Activated T-helper 1 cell treated with anti-CD3 and anti-CD28 coated beads, Interleukin-12 subunit alpha, Interleukin-12 subunit beta, Interleukin-2, Interleukin-4 antibody, amounts not matched to agents 30 ng/mL and 10 ng/mL and 1 ng/mL, durations not matched to agents 14 hours and 24 hours and 36 hours (primary cell): Measurements from ENCODE around the gene NPIPB2. TPM values are rescaled to one million over a fixed set of nuclear protein-coding genes. Genes with fewer than 3 reads are reported as not detected.
"Not testable (repeated sequence)": the region's sequence is repeated elsewhere in the genome, so short reads cannot be mapped to it uniquely, and the experiment has no call there.

ENCODE experiments used
- DNase-seq: peaks from one replicate; pipeline ENCODE4 v3.0.0; 2021; ENCODE audit warnings: low spot score
- H3K27ac Mint-ChIP-seq: one replicate; pipeline ENCODE4 v1.8.0; 2021; ENCODE audit warnings: mild to moderate bottlenecking, mixed read lengths
- H3K27me3 Mint-ChIP-seq: one replicate; pipeline ENCODE4 v1.8.0; 2022; ENCODE audit warnings: mild to moderate bottlenecking, moderate library complexity, mixed read lengths; ENCODE audit not compliant: insufficient read depth
- H3K36me3 Mint-ChIP-seq: one replicate; pipeline ENCODE4 v1.8.0; 2021; ENCODE audit warnings: low read depth, mixed read lengths
- H3K4me1 Mint-ChIP-seq: one replicate; pipeline ENCODE4 v1.8.0; 2021; ENCODE audit warnings: low read depth, mixed read lengths
- H3K4me3 Mint-ChIP-seq: one replicate; pipeline ENCODE4 v1.8.0; 2021; ENCODE audit warnings: mild to moderate bottlenecking, moderate library complexity, mixed read lengths
- H3K9me3 Mint-ChIP-seq: one replicate; pipeline ENCODE4 v1.8.0; 2021; ENCODE audit warnings: mixed read lengths
- intact Hi-C: fragments of 100-400 bp; cut with micrococcal nuclease; formaldehyde crosslinking; loops from one replicate; pipeline ENCODE4 v1.15.1; 2024
- total RNA-seq: library from RNA; stranded (reverse); gene quantifications from 2 replicates; pipeline ENCODE4 v1.2.3, GENCODE V29; 2022

The NPIPB2 gene
- total RNA-seq, 1 donor from 2014 or later, result 18.8 TPM

- intact Hi-C loops, result no loop called here
Observed at GRCh38 chr16:11950388-11950787, 8.5 kb upstream of the NPIPB2 start.

GRCh38 chr16:11949527-11949926 lies 7.7 kb upstream of the NPIPB2 start:
- intact Hi-C loops, result no loop called here
- Mint-ChIP-seq H3K9me3 (no peaks in the 10 kb centered on the region), H3K27me3 (no peaks in the 10 kb centered on the region), H3K4me1 (no peaks in the 10 kb centered on the region), H3K27ac (no peak overlapping the region), H3K4me3 (no peak overlapping the region), H3K36me3 (no peaks in the 10 kb centered on the region)
- no peak for DNase-seq

More at GRCh38 chr16:11950388-11950787, 8.5 kb upstream of the NPIPB2 start:
- Mint-ChIP-seq H3K4me3 (no peak overlapping the region), H3K27ac (no peak overlapping the region), H3K27me3 (no peaks in the 10 kb centered on the region), H3K4me1 (no peaks in the 10 kb centered on the region), H3K36me3 (no peaks in the 10 kb centered on the region), H3K9me3 (no peaks in the 10 kb centered on the region)
- DNase-seq, result no peak

GRCh38 chr16:11948819-11949218 lies 7.0 kb upstream of the NPIPB2 start:
- DNase-seq, result no peak
- Mint-ChIP-seq H3K36me3 (no peaks in the 10 kb centered on the region), H3K27me3 (no peaks in the 10 kb centered on the region), H3K9me3 (no peaks in the 10 kb centered on the region), H3K27ac (no peak overlapping the region), H3K4me3 (no peak overlapping the region), H3K4me1 (no peaks in the 10 kb centered on the region)
- intact Hi-C loops, result no loop called here

GRCh38 chr16:11946433-11946832 lies 4.6 kb upstream of the NPIPB2 start:
- DNase-seq, result no peak
- H3K9me3 Mint-ChIP-seq, result no peaks in the 10 kb centered on the region
- H3K27me3 Mint-ChIP-seq, result no peaks in the 10 kb centered on the region
- no peaks in the 10 kb centered on the region for H3K4me1 Mint-ChIP-seq
- no peaks in the 10 kb centered on the region for H3K36me3 Mint-ChIP-seq
- H3K27ac Mint-ChIP-seq, result no peak overlapping the region
- intact Hi-C loops, result no loop called here
- H3K4me3 Mint-ChIP-seq, result no peak overlapping the region

- DNase-seq, H3K4me1 Mint-ChIP-seq, intact Hi-C loops, H3K9me3 Mint-ChIP-seq, H3K36me3 Mint-ChIP-seq, H3K4me3 Mint-ChIP-seq, H3K27ac Mint-ChIP-seq, H3K27me3 Mint-ChIP-seq: not testable (repeated sequence)
Observed at GRCh38 chr16:11927350-11927749, 14.5 kb downstream of the NPIPB2 start.

- H3K4me1 Mint-ChIP-seq, H3K27ac Mint-ChIP-seq, H3K4me3 Mint-ChIP-seq, H3K36me3 Mint-ChIP-seq, DNase-seq, intact Hi-C loops, H3K9me3 Mint-ChIP-seq, H3K27me3 Mint-ChIP-seq: not testable (repeated sequence)
Observed at GRCh38 chr16:11924046-11924445, 17.8 kb downstream of the NPIPB2 start.

GRCh38 chr16:11916524-11917285 lies 25.1 kb downstream of the NPIPB2 start:
- intact Hi-C loops, result loop anchor here (1.0 to 10.0 kb wide), 10 partner anchors 60 to 974 kb away; partner anchors contain the start of genes CPPED1, DEXI, RSL1D1 and SNX29

GRCh38 chr16:11915644-11916523 lies 26.0 kb downstream of the NPIPB2 start, which contains the start of gene GSPT1:
GSPT1 (minus strand) TSS chr16:11915956; CDS start chr16:11915720, 236 bp downstream.
- peak within 1 kb of the TSS; percentile 94 for H3K27ac Mint-ChIP-seq
- peaks cover 8% of the 10 kb centered on the region for H3K27me3 Mint-ChIP-seq

More at GRCh38 chr16:11916524-11917285, 25.1 kb downstream of the NPIPB2 start:
- H3K9me3 Mint-ChIP-seq, result no peaks in the 10 kb centered on the region
- H3K36me3 Mint-ChIP-seq, result peaks cover 15% of the 10 kb centered on the region
- H3K27ac Mint-ChIP-seq, result peak overlapping the region; percentile 89
- H3K27me3 Mint-ChIP-seq, result peaks cover 8% of the 10 kb centered on the region
- peaks cover 32% of the 10 kb centered on the region for H3K4me1 Mint-ChIP-seq
- DNase-seq, result no peak
- H3K4me3 Mint-ChIP-seq, result peak overlapping the region; percentile 89

GRCh38 chr16:11915114-11915643 lies 26.7 kb downstream of the NPIPB2 start:
- H3K4me1 Mint-ChIP-seq, result peaks cover 39% of the 10 kb centered on the region
- peak; percentile 38 for DNase-seq
- peaks cover 15% of the 10 kb centered on the region for H3K36me3 Mint-ChIP-seq
- peak overlapping the region; percentile 92 for H3K27ac Mint-ChIP-seq
- intact Hi-C loops, result loop anchor here (2.0 to 10.0 kb wide), 4 partner anchors 332 to 688 kb away; partner anchors contain the start of gene SOCS1
- peak overlapping the region; percentile 91 for H3K4me3 Mint-ChIP-seq
- H3K27me3 Mint-ChIP-seq, result peaks cover 8% of the 10 kb centered on the region
- no peaks in the 10 kb centered on the region for H3K9me3 Mint-ChIP-seq

More at GRCh38 chr16:11915644-11916523, 26.0 kb downstream of the NPIPB2 start, which contains the start of gene GSPT1:
- DNase-seq, result peak; percentile 99
- H3K4me1 Mint-ChIP-seq, result peaks cover 32% of the 10 kb centered on the region
- H3K9me3 Mint-ChIP-seq, result no peaks in the 10 kb centered on the region
- intact Hi-C loops, result loop anchor here (1.0 to 10.0 kb wide), 11 partner anchors 60 to 974 kb away; partner anchors contain the start of genes CPPED1, DEXI, RSL1D1 and SNX29
- peak within 1 kb of the TSS; percentile 91 for H3K4me3 Mint-ChIP-seq
- H3K36me3 Mint-ChIP-seq, result peaks cover 15% of the 10 kb centered on the region

GRCh38 chr16:11914210-11915113 lies 27.4 kb downstream of the NPIPB2 start:
- Mint-ChIP-seq H3K4me1 (peaks cover 46% of the 10 kb centered on the region), H3K4me3 (peak overlapping the region; percentile 91), H3K9me3 (no peaks in the 10 kb centered on the region), H3K27ac (peak overlapping the region; percentile 92), H3K36me3 (peaks cover 15% of the 10 kb centered on the region), H3K27me3 (peaks cover 5% of the 10 kb centered on the region)
- DNase-seq, result peak; percentile 15
- intact Hi-C loops, result loop anchor here (2.0 to 10.0 kb wide), 6 partner anchors 132 to 1527 kb away; partner anchors contain the start of genes ATF7IP2 and SOCS1

GRCh38 chr16:11913425-11914079 lies 28.3 kb downstream of the NPIPB2 start:
- Mint-ChIP-seq H3K27me3 (peaks cover 2% of the 10 kb centered on the region), H3K9me3 (no peaks in the 10 kb centered on the region), H3K27ac (peak overlapping the region; percentile 92), H3K4me3 (peak overlapping the region; percentile 91), H3K4me1 (peaks cover 52% of the 10 kb centered on the region), H3K36me3 (peaks cover 16% of the 10 kb centered on the region)
- DNase-seq, result peak; percentile 28
- intact Hi-C loops, result loop anchor here (2.0 to 10.0 kb wide), 5 partner anchors 131 to 1526 kb away; partner anchors contain the start of genes ATF7IP2 and SOCS1
